HG03469 (cell line): ENCODE results near the gene SMARCD2.
"Not testable (repeated sequence)": the region's sequence is repeated elsewhere in the genome, so short reads cannot be mapped to it uniquely, and the experiment has no call there.

Experiments used
- ATAC-seq: cut with Tn5 transposase; IDR thresholded peaks from one replicate; pipeline ENCODE4 v1.9.1; 2021; ENCODE audit warnings: mild to moderate bottlenecking, moderate library complexity, moderate number of reproducible peaks; ENCODE audit not compliant: unreplicated experiment

SMARCD2 gene

DNA sequence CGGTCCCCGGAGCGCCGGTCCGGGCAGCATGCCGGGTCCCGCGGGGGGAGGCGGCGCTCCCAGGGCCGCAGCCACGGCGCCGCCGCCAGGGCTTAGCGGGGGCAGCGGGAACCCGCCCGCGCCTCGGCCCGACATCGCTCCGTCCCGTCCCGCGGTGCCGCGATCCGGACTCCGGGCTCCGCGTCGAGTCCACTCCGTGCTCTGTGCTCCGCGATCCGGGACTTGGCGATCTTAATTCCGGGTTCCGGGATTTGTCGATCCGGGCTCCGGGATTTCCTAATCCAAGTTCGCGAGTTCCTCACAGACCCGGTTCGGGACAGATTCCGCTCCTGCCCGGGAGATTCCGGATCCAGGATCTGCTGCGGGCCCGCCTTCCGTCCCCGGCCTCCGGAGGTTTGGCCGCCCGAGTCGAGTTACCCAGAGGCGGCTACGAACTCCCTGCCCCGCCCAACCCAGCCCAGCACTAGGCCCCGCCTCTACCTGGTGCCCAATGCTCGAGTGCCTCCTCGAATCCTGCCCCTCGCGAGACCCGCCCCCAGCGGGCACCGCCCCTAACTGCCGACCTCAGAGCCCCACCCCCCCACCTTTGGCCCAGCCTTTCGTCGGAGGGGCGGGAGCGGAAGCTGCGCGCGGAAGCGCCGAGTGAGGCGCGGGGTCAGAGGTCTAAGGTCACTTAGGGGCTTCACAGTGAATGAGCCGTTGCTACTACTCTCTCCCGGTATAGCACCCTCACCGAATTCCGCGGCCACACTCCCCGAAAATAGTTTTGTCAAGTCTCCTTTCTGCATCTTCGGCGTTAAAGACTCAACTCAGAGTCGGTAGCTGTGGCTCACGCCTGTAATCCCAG lies at the start of gene SMARCD2:
Gene SMARCD2 (minus strand): TSS at position 146 of the 847 bp plus-strand sequence. CDS start 11 bp downstream, at position 135.
- ATAC-seq: peak; percentile 51

DNA sequence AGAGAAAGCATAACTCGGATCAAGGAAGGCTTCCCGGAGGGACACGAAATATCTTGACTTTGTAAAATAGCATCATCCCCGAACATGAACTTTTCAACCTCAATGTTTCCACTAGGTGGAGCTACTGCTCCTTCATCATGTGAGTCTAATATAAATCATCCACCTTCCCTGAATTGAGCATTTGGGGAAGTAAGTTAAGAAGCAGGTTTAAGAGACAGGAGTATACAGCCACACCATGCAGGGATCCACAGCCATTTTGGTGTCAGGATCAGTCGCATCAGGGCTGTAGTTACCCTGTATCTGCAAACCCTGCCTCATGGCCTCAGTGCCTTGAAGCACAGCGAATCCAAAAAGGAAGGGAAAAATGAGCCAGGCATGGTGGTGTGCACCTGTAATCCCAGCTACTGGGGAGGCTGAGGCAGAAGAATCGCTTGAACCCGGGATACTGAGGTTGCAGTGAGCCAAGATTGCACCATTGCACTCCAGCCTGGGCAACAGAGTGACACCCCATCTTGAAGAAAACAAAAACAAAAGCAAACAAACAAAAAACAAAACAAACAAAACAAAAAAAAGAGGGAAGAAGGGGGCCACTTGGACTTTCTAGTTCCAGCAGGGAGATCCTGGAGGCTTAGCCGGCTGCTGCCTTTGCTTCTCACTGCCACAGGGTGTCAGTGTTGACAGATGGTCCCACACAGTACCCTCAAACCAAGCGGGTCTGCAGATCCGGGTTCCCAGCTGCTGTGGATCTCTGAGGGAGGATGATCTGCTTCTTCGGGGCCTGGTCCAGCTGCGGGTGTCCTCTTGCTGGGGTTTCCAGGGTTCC lies 46.8 kb upstream of the SMARCD2 start:
- ATAC-seq: not testable (repeated sequence)

DNA sequence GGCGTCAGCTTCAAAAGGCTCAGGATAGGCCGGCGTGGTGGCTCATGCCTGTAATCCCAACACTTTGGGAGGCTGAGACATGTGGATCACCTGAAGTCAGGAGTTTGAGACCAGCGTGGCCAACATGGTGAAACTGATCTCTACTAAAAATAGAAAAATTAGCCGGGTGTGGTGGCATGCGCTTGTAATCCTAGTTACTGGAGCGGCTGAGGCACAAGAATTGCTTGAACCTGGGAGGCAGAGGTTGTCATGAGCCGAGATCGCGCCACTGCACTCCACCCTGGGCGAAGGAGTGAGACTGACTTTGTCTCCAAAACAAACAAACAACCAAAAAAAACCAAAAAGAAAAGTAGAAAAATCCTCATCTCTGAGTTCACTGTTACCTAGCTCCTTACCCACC lies 42.6 kb upstream of the SMARCD2 start:
- ATAC-seq: not testable (repeated sequence)

DNA sequence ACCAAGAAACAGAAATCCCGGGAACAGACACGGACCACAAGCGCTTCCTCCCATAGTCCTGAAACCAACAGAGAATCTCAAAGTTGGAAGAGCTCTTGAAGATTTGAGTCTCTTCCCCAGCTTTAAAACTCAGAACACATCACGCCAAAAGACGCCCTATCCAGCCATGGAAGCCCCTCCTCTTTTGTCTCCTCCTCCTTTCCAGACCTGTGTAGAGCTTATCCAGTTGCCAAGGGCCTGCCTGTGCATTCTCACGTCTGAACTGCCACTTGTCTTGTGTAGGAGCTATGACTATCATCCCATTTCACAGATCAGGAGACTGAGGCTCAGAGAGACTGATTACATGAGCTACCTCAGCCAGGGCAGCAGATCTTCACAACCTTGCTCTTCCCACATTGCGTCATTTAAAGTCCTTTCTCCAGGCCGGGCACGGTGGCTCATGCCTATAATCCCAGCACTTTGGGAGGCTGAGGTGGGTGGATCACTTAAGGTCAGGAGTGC lies 40.2 kb upstream of the SMARCD2 start:
- ATAC-seq: not testable (repeated sequence)

DNA sequence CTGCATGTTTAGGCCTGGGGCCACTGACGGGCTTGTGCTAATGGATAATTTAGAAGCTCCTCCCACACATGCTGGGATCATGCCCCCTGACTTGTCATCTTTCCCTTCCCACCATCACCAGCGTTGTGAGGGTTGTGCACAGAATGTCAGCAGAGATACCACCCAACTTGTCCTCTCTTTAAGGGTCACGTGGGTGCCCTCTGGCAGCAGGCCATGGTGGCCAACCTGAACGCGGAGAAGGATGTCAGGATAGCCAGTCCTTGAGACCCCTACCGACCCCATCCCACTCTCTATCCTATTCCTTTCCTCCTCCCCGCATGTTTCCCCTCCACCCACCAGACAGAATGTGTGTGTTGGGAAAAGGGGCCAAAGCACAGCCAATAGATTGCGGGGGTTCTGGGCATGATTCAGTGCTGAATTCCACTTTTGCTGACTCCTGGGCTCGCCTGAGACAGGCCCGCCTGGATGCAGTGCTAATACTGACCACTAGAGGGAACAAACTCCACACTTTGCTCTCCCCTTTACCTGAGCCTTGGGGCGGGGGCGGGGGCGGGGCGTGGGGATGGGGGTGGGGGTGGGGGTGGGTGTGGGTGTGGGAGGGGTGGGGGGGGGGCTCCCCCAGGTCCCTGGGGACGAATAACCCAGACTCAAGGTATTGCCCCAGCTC lies 39.6 kb upstream of the SMARCD2 start, which contains the start of gene GH2:
Gene GH2 (minus strand): TSS at position 10 of the 667 bp plus-strand sequence. CDS start 143 bp downstream, outside the sequence.
- no peak for ATAC-seq

DNA sequence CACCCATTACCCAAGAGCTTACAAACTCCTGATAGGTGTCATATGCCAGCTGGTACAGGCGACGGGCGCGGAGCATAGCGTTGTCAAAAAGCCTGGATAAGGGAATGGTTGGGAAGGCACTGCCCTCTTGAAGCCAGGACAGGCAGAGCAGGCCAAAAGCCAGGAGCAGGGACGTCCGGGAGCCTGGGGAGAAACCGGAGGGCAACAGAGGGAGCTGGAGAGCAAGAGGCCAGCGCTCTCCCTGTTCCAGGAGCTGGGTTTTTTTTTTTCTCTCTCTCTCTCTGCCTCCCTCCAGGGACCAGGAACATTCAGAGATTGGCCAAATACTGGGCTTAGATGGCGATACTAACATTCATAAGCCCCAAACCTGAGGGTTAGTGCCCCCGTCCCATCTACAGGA lies 38.9 kb upstream of the SMARCD2 start:
- ATAC-seq: not testable (repeated sequence)

DNA sequence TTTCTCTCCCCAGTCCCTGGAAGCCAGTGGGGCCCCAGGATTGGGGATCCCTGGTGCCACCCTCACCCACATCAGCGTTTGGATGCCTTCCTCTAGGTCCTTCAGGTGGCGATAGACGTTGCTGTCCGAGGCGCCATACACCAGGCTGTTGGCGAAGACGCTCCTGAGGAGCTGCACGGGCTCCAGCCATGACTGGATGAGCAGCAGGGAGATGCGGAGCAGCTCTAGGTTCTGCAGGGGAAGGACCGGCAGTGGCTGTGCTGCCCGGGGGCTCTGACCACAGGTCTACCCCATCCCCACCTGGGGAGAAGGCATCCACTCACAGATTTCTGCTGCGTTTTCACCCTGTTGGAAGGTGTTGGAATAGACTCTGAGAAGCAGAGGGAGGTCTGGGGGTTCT lies 38.2 kb upstream of the SMARCD2 start:
- no peak for ATAC-seq

DNA sequence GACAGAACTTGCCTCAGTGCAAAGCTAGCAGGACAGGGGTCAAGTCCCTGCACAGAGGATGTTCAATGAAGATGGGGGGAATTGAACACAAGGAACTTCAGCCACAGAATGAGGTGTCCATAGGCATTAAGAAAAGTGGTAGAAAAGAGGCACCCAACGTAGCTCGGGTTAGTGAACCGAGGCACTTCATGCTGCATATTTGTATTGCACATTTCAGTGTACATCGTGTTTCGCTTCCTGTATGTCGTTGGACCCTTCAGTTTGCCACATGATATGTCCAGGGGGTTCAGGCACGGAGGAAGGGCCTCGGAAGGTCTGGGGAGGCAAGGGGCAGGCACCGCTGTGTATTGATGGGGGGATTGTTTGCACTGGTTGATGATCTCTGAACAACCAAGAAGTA lies 35.9 kb upstream of the SMARCD2 start:
- ATAC-seq: not testable (repeated sequence)

DNA sequence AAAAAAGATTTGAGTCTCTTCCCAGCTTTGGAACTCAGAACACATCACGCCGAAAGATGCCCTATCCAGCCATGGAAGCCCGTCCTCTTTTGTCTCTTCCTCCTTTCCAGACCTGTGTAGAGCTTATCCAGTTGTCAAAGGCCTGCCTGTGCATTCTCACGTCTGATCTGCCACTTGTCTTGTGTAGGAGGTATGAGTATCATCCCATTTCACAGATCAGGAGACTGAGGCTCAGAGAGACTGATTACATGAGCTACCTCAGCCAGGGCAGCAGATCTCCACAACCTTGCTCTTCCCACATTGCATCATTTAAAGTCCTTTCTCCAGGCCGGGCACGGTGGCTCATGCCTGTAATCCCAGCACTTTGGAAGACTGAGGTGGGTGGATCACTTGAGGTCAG lies 32.2 kb upstream of the SMARCD2 start:
- ATAC-seq: not testable (repeated sequence)

DNA sequence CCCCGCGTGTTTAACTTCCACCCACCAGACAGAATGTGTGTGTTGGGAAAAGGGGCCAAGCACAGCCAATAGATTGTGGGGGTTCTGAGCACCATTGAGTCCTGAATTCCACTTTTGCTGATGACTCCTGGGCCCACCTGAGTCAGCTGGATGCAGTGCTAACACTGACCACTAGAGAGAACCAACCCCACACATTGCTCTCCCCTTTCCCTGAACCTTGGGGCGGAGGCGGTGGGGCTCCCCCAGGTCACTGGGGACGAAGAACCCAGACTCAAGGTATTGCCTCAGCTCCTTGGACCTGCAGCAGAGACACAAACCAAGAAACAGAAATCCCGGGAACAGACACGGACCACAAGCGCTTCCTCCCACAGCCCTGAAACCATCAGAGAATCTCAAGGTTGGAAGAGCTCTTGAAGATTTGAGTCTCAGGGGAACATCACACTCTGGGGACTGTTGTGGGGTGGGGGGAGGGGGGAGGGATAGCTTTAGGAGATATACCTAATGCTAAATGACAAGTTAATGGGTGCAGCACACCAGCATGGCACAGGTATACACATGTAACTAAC lies 31.7 kb upstream of the SMARCD2 start:
- not testable (repeated sequence) for ATAC-seq

DNA sequence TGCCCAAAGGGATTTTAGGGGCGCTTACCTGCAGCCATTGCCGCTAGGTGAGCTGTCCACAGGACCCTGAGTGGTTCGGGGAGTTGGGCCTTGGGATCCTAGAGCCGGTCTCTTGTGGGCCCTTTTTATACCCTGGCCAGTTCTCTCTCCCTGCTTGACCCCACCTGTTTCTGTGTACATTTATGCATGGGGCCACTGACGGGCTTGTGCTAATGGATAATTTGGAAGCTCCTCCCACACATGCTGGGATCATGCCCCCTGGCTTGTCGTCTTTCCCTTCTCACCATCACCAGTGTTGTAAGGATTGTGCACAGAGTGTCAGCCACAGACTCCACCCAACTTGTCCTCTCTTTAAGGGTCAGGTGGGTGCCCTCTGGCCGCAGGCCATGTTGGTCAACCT lies 31.1 kb upstream of the SMARCD2 start, which contains the start of gene CSH2:
Gene CSH2 (minus strand): TSS at position 101 of the 400 bp plus-strand sequence. CDS start 63 bp downstream, at position 38.
- not testable (repeated sequence) for ATAC-seq

DNA sequence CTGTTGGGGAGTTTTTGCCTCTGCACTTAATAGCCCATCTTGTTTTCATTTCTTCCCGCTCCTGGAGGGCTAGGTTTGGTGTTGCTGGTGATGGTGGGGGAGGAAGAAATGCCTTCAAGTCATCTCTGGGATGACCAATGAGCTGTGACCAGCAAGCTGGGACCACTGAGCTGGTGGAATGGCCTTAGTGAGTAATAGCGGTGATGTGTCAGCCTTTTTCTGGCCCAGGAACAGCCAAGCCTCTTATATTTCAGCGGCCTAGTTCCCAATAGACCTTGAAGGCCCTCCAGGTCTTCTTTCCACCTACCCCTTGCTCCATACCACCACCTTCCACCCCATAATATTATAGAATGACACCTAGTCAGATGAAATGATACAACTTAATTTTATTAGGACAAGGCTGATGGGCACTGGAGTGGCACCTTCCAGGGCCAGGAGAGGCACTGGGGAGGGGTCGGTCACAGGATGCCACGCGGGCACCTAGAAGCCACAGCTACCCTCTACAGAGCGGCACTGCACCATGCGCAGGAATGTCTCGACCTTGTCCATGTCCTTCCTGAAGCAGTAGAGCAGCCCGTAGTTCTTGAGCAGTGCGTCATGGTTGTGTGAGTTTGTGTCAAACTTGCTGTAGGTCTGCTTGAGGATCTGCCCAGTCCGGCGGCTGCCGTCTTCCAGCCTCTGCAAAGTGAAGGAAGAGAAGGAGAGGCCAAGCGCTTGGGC lies 29.3 kb upstream of the SMARCD2 start:
- ATAC-seq: not testable (repeated sequence)

DNA sequence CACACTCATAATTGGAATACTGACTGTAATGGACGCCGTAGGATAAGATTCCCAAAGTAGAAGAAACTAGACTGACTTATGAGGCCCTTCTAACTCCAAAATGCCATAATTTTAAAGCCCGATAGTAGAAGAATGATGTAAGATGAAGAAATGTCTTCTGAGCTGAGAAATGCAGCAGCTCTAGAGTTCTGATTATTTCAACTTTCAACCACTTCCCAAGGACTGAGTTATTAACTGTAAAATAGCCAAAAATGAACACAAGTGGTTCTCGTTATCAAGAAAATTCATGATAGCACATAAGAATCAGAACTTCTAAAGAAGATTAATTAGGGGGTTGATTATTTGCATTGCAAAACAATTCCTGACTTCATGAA lies 27.8 kb upstream of the SMARCD2 start:
- not testable (repeated sequence) for ATAC-seq

DNA sequence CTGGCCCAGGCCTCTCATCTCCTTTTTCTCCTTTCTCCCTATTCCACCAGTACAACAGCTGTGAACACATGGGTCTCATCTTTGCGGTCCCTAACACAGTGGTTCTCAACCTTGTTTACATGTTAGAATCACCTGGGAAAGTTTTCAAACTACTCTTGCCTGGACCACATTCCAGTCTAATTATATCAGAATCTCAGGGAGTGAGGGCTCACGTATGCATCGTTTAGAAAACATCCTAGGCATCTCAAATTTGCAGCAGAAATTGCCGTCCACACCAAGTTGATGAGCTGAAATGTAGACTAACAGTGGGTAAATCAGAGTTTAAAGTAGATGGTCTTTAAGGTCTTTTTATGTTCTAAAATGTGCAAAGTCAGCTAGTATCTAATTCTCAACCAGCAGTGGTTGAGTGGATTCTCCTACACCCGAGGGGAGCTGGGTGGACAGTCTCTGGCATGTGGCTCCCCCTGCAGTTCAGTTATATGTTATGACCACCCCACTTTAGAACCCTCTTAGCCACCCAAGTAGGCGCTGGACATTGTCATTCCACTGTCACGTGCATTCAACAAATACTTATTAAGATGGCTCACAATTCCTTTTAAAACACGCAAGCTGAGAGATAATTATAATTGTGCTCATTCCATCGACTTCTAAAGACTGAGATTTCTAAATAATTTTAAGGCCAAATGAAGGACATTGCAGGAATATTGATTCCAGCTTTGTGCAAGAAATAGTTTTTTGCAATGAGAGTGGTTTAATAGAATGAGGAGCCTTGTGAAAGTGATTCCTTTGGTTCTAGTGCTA lies 27.2 kb upstream of the SMARCD2 start:
- not testable (repeated sequence) for ATAC-seq

DNA sequence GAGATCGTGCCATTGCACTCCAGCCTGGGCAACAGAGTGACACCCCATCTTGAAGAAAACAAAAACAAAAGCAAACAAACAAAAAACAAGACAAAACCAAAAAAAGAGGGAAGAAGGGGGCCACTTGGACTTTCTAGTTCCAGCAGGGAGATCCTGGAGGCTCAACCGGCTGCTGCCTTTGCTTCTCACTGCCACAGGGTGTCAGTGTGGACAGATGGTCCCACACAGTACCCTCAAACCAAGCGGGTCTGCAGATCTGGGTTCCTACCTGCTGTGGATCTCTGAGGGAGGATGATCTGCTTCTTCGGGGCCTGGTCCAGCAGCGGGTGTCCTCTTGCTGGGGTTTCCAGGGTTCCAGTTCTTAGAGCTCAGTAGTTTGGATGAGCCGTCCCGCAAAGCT lies 24.1 kb upstream of the SMARCD2 start:
- not testable (repeated sequence) for ATAC-seq

DNA sequence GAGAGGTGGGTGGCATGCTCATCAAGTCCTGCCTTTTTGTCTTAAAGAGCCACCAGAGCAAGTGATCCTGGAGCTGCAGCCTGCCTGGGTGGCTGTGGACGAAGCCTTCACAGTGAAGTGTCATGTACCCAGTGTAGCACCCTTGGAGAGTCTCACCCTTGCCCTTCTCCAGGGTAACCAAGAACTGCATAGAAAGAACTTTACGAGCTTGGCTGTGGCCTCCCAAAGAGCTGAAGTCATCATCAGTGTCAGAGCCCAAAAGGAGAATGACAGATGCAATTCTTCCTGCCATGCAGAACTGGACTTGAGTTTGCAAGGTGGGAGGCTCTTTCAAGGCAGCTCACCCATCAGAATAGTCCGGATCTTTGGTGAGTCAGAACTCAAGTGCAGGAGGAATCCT lies 16.8 kb upstream of the SMARCD2 start:
- ATAC-seq: no peak

DNA sequence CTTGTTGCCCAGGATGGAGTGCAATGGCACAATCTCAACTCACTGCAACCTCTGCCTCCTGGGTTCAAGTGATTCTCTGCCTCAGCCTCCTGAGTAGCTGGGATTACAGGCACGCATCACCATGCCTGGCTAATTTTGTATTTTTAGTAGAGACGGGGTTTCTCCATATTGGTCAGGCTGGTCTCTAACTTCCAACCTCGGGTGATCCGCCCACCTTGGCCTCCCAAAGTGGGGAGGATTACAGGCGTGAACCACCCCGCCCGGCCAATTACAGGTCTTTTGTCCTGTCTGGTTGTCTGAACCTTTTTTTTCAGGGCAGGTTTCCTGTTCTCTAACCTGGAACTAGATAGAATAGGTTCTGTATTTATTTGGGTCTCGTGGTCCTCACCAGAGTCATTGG lies 13.9 kb upstream of the SMARCD2 start:
- ATAC-seq: not testable (repeated sequence)

DNA sequence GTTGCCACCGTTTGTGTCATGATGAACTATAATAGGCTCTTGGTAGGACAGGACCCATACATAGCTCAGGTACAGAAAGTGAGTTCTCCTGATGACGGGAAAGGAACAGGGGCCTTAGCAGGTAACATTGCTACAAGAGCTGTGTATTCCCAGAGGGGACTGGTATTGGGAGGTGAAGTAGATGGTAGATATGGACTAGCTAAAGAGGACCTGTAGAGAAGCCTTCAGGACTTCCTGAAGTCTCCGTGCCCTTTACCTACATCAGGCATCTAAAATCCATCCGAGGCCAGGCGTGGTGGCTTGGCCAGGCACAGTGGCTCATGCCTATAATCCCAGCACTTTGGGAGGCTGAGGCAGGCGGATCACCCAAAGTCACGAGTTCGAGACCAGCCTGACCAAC lies 12.7 kb upstream of the SMARCD2 start:
- no peak for ATAC-seq

DNA sequence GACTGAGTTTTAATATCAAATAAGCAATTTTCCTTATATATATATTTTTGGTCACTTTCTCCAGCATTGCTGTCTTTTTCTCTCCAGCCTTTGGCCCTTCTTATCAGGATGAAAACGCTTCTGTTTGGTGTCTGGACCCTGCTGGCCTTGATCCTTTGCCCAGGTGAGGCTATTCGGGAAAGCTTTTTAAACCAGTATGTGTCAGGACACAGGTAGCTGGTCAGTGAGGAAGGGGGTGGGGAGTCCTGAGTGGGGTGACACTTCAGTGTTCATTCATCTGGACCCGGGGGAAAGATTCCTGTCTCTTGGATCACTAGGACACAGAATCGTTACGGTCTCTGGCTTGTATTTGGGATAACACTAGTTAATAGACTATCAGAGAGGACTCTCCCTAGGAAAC lies 12.2 kb upstream of the SMARCD2 start:
- ATAC-seq: no peak
